Measurements from ENCODE around the gene MYL12A. TPM values are rescaled to one million over a fixed set of nuclear protein-coding genes. Genes with fewer than 3 reads are reported as not detected.

Gene MYL12A
- total and polyA plus RNA-seq, 2 of the 13 experiments (the other 11 are each of a cell fraction or from before 2014, with no cell fraction given), result 261 to 277 TPM

- peak; percentile 38; the same call in 1 of the 2 replicates for TF ChIP-seq FOXP4 (CRISPR knock-in tag; IDR thresholded peaks at IDR 0.05)
- no peak for TF ChIP-seq ELF4 (CRISPR knock-in tag; IDR thresholded peaks at IDR 0.05; ENCODE audit: borderline replicate concordance)
- no peak for TF ChIP-seq SP4 (CRISPR knock-in tag; IDR thresholded peaks at IDR 0.05)
- TF ChIP-seq SNAPC2 (CRISPR knock-in tag; IDR thresholded peaks at IDR 0.05), result no peak
- no peak for TF ChIP-seq MLLT10 (CRISPR knock-in tag; IDR thresholded peaks at IDR 0.05)
- TF ChIP-seq ARID3A (IDR thresholded peaks at IDR 0.05; ENCODE audit: low read depth, low read length), result peak; percentile 75; the same call in 1 of the 2 replicates
- no peak for TF ChIP-seq ZNF615 (CRISPR knock-in tag; IDR thresholded peaks at IDR 0.05; ENCODE audit: borderline replicate concordance)
- TF ChIP-seq ZNF33B (CRISPR knock-in tag; IDR thresholded peaks at IDR 0.05), result no peak
- peak; percentile 67; the same call in 1 of the 2 replicates for TF ChIP-seq SOX5 (CRISPR knock-in tag; IDR thresholded peaks at IDR 0.05; ENCODE audit: borderline replicate concordance)
- TF ChIP-seq ZMYM3 (CRISPR knock-in tag; IDR thresholded peaks at IDR 0.05), result no peak
- TF ChIP-seq NR2F1 (CRISPR knock-in tag; IDR thresholded peaks at IDR 0.05), result peak; percentile 47 to 72; a peak in 3 of 4 replicates
- TF ChIP-seq ZNF740 (CRISPR knock-in tag; IDR thresholded peaks at IDR 0.05), result no peak
- no peak for TF ChIP-seq ZNF256 (CRISPR knock-in tag; conservative IDR thresholded peaks at IDR 0.05)
- no peak for TF ChIP-seq ERF (CRISPR knock-in tag; IDR thresholded peaks at IDR 0.05)
- TF ChIP-seq PAWR (CRISPR knock-in tag; IDR thresholded peaks at IDR 0.05; ENCODE audit: borderline replicate concordance), result no peak
- TF ChIP-seq FOXP1 (IDR thresholded peaks at IDR 0.05), result no peak
- TF ChIP-seq FOXP1 (CRISPR knock-in tag; IDR thresholded peaks at IDR 0.05), result peak; percentile 31; the same call in 1 of the 2 replicates
- 0 out of 2 replicates have a peak, but pooled peaks have one; percentile 53 for TF ChIP-seq HMG20B (CRISPR knock-in tag; conservative IDR thresholded peaks at IDR 0.05)
- TF ChIP-seq SCMH1 (CRISPR knock-in tag; IDR thresholded peaks at IDR 0.05; ENCODE audit: borderline replicate concordance), result no peak
- TF ChIP-seq YEATS2 (CRISPR knock-in tag; IDR thresholded peaks at IDR 0.05; ENCODE audit: borderline replicate concordance), result no peak
- TF ChIP-seq ZNF83 (CRISPR knock-in tag; IDR thresholded peaks at IDR 0.05; ENCODE audit: borderline replicate concordance), result no peak
- TF ChIP-seq MED1 (CRISPR knock-in tag; IDR thresholded peaks at IDR 0.05), result 0 out of 2 replicates have a peak, but pooled peaks have one; percentile 6
- peak; percentile 33; the same call in 1 of the 2 replicates for TF ChIP-seq PITX1 (CRISPR knock-in tag; IDR thresholded peaks at IDR 0.05)
- no peak for TF ChIP-seq ZUFSP (CRISPR knock-in tag; IDR thresholded peaks at IDR 0.05; ENCODE audit: borderline replicate concordance)
- TF ChIP-seq ZKSCAN5 (CRISPR knock-in tag; IDR thresholded peaks at IDR 0.05), result no peak
These were observed 9.4 kb downstream of the MYL12A start (continued) for GRCh38 chr18:3256693-3257626.
